Endothelial cell of umbilical vein (primary cell): Measurements from ENCODE around the gene NCL.

Experiments
- EZH2 ChIP-seq: IDR thresholded peaks from 2 replicates; pipeline ENCODE4 v1.6.1; 2012; ENCODE audit warnings: borderline replicate concordance, low read depth, mild to moderate bottlenecking, moderate library complexity, low read length, inconsistent platforms; ENCODE audit not compliant: severe bottlenecking
- FOS ChIP-seq: IDR thresholded peaks from 2 replicates; pipeline ENCODE4 v1.6.1; 2011; ENCODE audit warnings: mild to moderate bottlenecking, low read length, moderate library complexity, borderline replicate concordance; ENCODE audit not compliant: insufficient read depth
- MAX ChIP-seq: IDR thresholded peaks from 2 replicates; pipeline ENCODE4 v1.6.1; 2011; ENCODE audit not compliant: insufficient read depth, insufficient read length
- MYC ChIP-seq: IDR thresholded peaks from one replicate; pipeline ENCODE4 v1.6.1; 2011; ENCODE audit warnings: mild to moderate bottlenecking, low read depth, low read length
- POLR2A ChIP-seq: IDR thresholded peaks from 2 replicates; pipeline ENCODE4 v1.6.1; 2012; ENCODE audit warnings: low read depth, mild to moderate bottlenecking, control low read depth, low read length
- POLR2AphosphoS5 ChIP-seq: IDR thresholded peaks from 2 replicates; pipeline ENCODE4 v1.6.1; 2012; ENCODE audit warnings: low read depth, mild to moderate bottlenecking, control low read depth, low read length, moderate library complexity; ENCODE audit not compliant: insufficient read depth
- TF ChIP-seq, protein P1 (sequence below), 2 donors: IDR thresholded peaks; 1 replicate in 1 of 2; 2 replicates in 1 of 2; pipeline ENCODE4 v1.5.1; 2011; ENCODE audit warnings: low read length in 2 of 2, mild to moderate bottlenecking in 2 of 2, moderate library complexity in 2 of 2, control low read depth in 1 of 2, inconsistent platforms in 1 of 2, low read depth in 1 of 2; ENCODE audit not compliant: insufficient read depth in 1 of 2; ENCODE audit errors: extremely low read depth in 1 of 2

DNA sequence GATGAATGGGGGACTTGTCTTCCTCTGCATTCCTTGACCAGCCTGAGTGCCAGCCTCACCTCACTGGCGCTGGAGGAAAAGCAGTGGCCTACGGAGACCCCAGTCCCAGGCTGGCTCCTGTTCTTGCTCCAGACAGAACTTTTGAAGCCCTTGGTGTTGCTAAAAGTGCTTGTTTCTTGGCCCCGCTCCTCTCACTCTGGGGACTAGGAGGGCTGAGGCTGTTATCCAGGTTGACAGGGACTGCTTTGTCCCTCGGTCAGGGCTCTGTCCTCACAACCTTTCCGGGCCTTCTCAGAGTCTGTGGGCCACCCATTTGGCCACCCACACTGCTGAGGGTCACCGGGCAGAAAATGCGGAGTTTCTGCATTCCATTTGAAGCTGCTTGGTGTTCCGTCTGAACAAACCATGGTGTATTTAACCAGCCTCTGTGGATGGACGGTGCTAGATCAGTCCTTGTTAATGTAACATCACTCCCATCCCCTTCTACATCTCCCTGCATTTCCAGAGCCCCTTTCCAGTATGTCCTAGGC lies 43.2 kb downstream of the NCL start:
- TF ChIP-seq, protein P1, sequence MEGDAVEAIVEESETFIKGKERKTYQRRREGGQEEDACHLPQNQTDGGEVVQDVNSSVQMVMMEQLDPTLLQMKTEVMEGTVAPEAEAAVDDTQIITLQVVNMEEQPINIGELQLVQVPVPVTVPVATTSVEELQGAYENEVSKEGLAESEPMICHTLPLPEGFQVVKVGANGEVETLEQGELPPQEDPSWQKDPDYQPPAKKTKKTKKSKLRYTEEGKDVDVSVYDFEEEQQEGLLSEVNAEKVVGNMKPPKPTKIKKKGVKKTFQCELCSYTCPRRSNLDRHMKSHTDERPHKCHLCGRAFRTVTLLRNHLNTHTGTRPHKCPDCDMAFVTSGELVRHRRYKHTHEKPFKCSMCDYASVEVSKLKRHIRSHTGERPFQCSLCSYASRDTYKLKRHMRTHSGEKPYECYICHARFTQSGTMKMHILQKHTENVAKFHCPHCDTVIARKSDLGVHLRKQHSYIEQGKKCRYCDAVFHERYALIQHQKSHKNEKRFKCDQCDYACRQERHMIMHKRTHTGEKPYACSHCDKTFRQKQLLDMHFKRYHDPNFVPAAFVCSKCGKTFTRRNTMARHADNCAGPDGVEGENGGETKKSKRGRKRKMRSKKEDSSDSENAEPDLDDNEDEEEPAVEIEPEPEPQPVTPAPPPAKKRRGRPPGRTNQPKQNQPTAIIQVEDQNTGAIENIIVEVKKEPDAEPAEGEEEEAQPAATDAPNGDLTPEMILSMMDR (IDR thresholded peaks at IDR 0.05; ENCODE audit: extremely low read depth in 1 of 2, insufficient read depth in 1 of 2, low read depth in 1 of 2, low read length in 2 of 2) = no peak
- TF ChIP-seq EZH2 = no peak
- no peak for TF ChIP-seq POLR2AphosphoS5
- TF ChIP-seq MYC = no peak
- no peak for TF ChIP-seq POLR2A
- TF ChIP-seq MAX = no peak
- no peak for TF ChIP-seq FOS
